Activated CD8-positive, alpha-beta T cell treated with anti-CD3 and anti-CD28 coated beads for 36 hours (primary cell): ENCODE results near the gene CALCOCO2. TPM values are rescaled to one million over a fixed set of nuclear protein-coding genes. Genes with fewer than 3 reads are reported as not detected.

Experiments
- ATAC-seq: fragments of 200-7000 bp; cut with Tn5 transposase; one replicate; pipeline ENCODE4 v1.10.0; 2021; ENCODE audit warnings: mild to moderate bottlenecking, moderate library complexity
- CTCF ChIA-PET: fragments of 350-600 bp; sonication (Branson Sonifier 250); formaldehyde crosslinking; loops from one replicate; lab custom pipeline; 2021; ENCODE audit warnings: antibody characterized with exemption; lab: Charles Lee
- POLR2A ChIA-PET: fragments of 350-600 bp; sonication (Branson Sonifier 250); formaldehyde crosslinking; loops from one replicate; lab custom pipeline; 2021; ENCODE audit warnings: antibody characterized with exemption; lab: Charles Lee
- DNase-seq: peaks from one replicate; pipeline ENCODE4 v3.0.0-alpha.2; 2020
- H3K27ac Mint-ChIP-seq: one replicate; pipeline ENCODE4 v1.8.0; 2021; ENCODE audit warnings: mild to moderate bottlenecking, mixed read lengths
- H3K27me3 Mint-ChIP-seq: one replicate; pipeline ENCODE4 v1.8.0; 2021; ENCODE audit warnings: mixed read lengths
- H3K36me3 Mint-ChIP-seq: one replicate; pipeline ENCODE4 v1.8.0; 2021; ENCODE audit warnings: low read depth, mixed read lengths
- H3K4me1 Mint-ChIP-seq: one replicate; pipeline ENCODE4 v1.8.0; 2021; ENCODE audit warnings: low read depth, mixed read lengths
- H3K4me3 Mint-ChIP-seq: one replicate; pipeline ENCODE4 v1.8.0; 2021; ENCODE audit warnings: mild to moderate bottlenecking, moderate library complexity, mixed read lengths
- H3K9me3 Mint-ChIP-seq: one replicate; pipeline ENCODE4 v1.8.0; 2021; ENCODE audit warnings: mixed read lengths
- CTCF ChIP-seq: fragments of 200-600 bp; IDR thresholded peaks from one replicate; pipeline ENCODE4 v1.8.0; 2022; ENCODE audit warnings: antibody characterized with exemption, mild to moderate bottlenecking
- intact Hi-C: fragments of 100-400 bp; cut with micrococcal nuclease; formaldehyde crosslinking; loops from one replicate; pipeline ENCODE4 v1.10.0; 2022
- total RNA-seq, 2 experiments: library from RNA; stranded (reverse); gene quantifications; one replicate each; pipeline ENCODE4 v1.2.3, GENCODE V29; 2021

CALCOCO2 gene
- 10 to 100 TPM; 69.2 to 73.1 TPM for total RNA-seq

- Mint-ChIP-seq H3K4me3 (peak within 1 kb of the TSS; percentile 98), H3K4me1 (peaks cover 41% of the 10 kb centered on the region), H3K27me3 (no peaks in the 10 kb centered on the region), H3K36me3 (peaks cover 2% of the 10 kb centered on the region), H3K27ac (peak within 1 kb of the TSS; percentile 97), H3K9me3 (no peaks in the 10 kb centered on the region)
- CTCF ChIA-PET: interaction anchor here (0.6 to 7.1 kb wide), 10 partner anchors 9 to 152 kb away, joined by 3 to 42 read pairs (median 4); no protein-coding TSS in a partner anchor
- POLR2A ChIA-PET: interaction anchor here (1.3 kb wide), 1 partner anchor 10 kb away, joined by 5 read pairs; no protein-coding TSS in a partner anchor
- ATAC-seq: peak; percentile 96
- DNase-seq: peak; percentile 95
- no peak for TF ChIP-seq CTCF
- intact Hi-C loops: no loop called here
These were observed at the start of gene CALCOCO2 for GRCh38 chr17:48830840-48831548. Gene CALCOCO2, plus strand, starts transcription at chr17:48831035. Its CDS starts 10,673 bp downstream, at chr17:48841708.

GRCh38 chr17:48787828-48788227 lies 43.0 kb upstream of the CALCOCO2 start:
- no peak for DNase-seq
- Mint-ChIP-seq H3K9me3 (no peaks in the 10 kb centered on the region), H3K27me3 (peaks cover 14% of the 10 kb centered on the region), H3K4me1 (peaks cover 11% of the 10 kb centered on the region), H3K4me3 (no peak overlapping the region), H3K27ac (no peak overlapping the region), H3K36me3 (no peaks in the 10 kb centered on the region)
- ATAC-seq: no peak
- ChIA-PET CTCF (interaction anchor here (0.7 to 6.6 kb wide), 6 partner anchors 17 to 244 kb away, joined by 3 to 83 read pairs (median 12); partner anchors contain the start of genes PRAC1 and PRAC2), POLR2A (interaction anchor here (0.7 kb wide), 1 partner anchor 22 kb away, joined by 3 read pairs; no protein-coding TSS in a partner anchor)
- intact Hi-C loops: loop anchor here (5.0 kb wide), 1 partner anchor 61 kb away; the partner anchor contains the start of gene HOXB13
- TF ChIP-seq CTCF: no peak

- Mint-ChIP-seq H3K9me3 (no peaks in the 10 kb centered on the region), H3K4me1 (peaks cover 11% of the 10 kb centered on the region), H3K4me3 (no peak overlapping the region), H3K27ac (no peak overlapping the region), H3K27me3 (peaks cover 18% of the 10 kb centered on the region), H3K36me3 (no peaks in the 10 kb centered on the region)
- DNase-seq (no peak), ATAC-seq (peak; percentile 26)
- no peak for TF ChIP-seq CTCF
- intact Hi-C loops: loop anchor here (5.0 kb wide), 1 partner anchor 113 kb away; no protein-coding TSS in a partner anchor
- CTCF ChIA-PET: interaction anchor here (0.7 to 6.6 kb wide), 20 partner anchors 9 to 242 kb away, joined by 3 to 83 read pairs (median 4); partner anchors contain the start of genes HOXB13, PRAC1 and PRAC2
- POLR2A ChIA-PET: no interaction called here
These were observed 40.2 kb upstream of the CALCOCO2 start for GRCh38 chr17:48790607-48791127.

GRCh38 chr17:48791128-48792032 lies 39.5 kb upstream of the CALCOCO2 start:
- Mint-ChIP-seq H3K9me3 (no peaks in the 10 kb centered on the region), H3K27ac (no peak overlapping the region), H3K36me3 (no peaks in the 10 kb centered on the region), H3K4me3 (no peak overlapping the region), H3K4me1 (peaks cover 11% of the 10 kb centered on the region), H3K27me3 (peaks cover 18% of the 10 kb centered on the region)
- DNase-seq (peak; percentile 53), ATAC-seq (peak; percentile 85)
- intact Hi-C loops: loop anchor here (5.0 kb wide), 1 partner anchor 114 kb away; no protein-coding TSS in a partner anchor
- peak; percentile 40 for TF ChIP-seq CTCF
- ChIA-PET POLR2A (no interaction called here), CTCF (interaction anchor here (0.9 to 6.6 kb wide), 19 partner anchors 10 to 241 kb away, joined by 3 to 83 read pairs (median 4); partner anchors contain the start of genes HOXB13, PRAC1 and PRAC2)
